HG03175 (cell line): ENCODE results near the gene TMEM130.
"Not testable (repeated sequence)": the region's sequence is repeated elsewhere in the genome, so short reads cannot be mapped to it uniquely, and the experiment has no call there.

Experiments
- ATAC-seq: cut with Tn5 transposase; IDR thresholded peaks from one replicate; pipeline ENCODE4 v1.9.1; 2021; ENCODE audit warnings: mild to moderate bottlenecking, moderate library complexity; ENCODE audit not compliant: unreplicated experiment

TMEM130 gene

GRCh38 chr7:98878365-98879197, 8.8 kb upstream of the TMEM130 start, which contains the start of gene TRRAP:
TRRAP (plus strand) TSS chr7:98878532; CDS start chr7:98881151, 2,619 bp downstream.
- peak; percentile 70 for ATAC-seq

- no peak for ATAC-seq
These were observed 8.0 kb upstream of the TMEM130 start for GRCh38 chr7:98877692-98878364.

GRCh38 chr7:98877146-98877545, 7.3 kb upstream of the TMEM130 start:
- ATAC-seq = no peak

DNA sequence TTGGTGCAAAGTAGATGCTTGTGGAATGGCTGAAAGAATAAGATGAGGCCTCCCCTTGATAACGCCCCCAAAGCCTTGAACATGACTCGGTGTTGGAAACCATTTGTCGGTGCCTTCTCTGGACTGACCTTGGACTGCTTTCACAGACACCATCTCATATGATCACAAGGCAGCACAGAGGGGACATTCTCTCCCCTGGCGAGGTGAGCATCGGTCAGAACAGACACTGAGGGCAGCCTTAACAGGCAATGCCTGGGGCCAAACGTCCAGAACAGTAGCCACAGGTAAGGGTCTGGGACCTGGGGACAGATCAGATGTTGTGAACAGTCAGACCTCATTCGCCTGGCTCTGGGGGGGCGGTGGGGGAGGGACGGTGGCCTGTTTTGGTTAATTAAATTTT, 5.7 kb upstream of the TMEM130 start:
- no peak for ATAC-seq

- no peak for ATAC-seq
These were observed 5.1 kb upstream of the TMEM130 start for GRCh38 chr7:98874942-98875341.

- ATAC-seq = not testable (repeated sequence)
These were observed 3.8 kb upstream of the TMEM130 start for GRCh38 chr7:98873610-98874009.

DNA sequence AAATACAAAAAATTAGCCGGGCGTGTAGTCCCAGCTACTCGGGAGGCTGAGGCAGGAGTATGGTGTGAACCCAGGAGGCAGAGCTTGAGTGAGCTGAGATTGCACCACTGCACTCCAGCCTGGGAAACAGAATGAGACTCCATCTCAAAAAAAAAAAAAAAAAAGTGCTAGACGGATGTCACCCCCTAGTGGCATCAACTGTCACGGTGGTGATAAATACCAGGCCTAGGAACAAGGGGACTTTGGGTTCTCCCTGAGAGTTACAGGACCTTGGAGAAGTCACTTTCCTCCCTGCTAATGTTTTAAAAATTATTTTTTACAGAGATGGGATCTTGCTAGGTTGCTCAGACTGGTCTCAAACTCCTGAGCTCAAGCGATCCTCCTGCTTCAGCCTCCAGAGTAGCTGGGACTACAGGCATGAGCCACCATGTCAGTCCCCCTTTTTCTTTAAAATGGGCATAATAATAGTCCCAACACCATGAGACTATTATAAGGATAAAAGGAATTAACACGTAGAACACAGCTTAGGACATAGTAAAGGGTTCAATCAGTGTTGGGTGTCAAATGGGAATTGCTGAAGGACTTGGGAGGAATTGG, 2.6 kb upstream of the TMEM130 start:
- ATAC-seq = no peak

- ATAC-seq = no peak
These were observed 1.1 kb upstream of the TMEM130 start for GRCh38 chr7:98870807-98871491.

GRCh38 chr7:98870121-98870651, 372 bp upstream of the TMEM130 start:
- peak; percentile 82 for ATAC-seq

- no peak for ATAC-seq
These were observed 702 bp downstream of the TMEM130 start for GRCh38 chr7:98869027-98869596.

- ATAC-seq = no peak
These were observed 1.4 kb downstream of the TMEM130 start for GRCh38 chr7:98868450-98868849.

DNA sequence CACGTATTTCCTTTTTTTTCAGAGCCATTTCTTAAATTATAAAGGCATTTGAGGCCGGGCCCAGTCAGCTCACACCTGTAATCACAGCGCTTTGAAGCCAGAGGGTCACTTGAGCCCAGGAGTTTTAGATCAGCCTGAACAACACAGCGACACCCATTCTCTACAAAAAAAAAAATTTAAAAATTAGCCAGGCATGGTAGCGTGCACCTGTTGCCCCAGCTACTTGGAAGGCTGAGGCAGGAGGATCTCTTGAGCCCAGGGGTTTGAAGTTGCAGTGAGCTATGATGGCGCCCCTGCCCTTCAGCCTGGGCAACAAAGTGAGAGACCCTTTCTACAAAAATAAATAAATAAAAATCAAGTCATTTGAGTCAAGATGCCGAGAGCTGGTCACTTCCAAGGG, 3.0 kb downstream of the TMEM130 start:
- no peak for ATAC-seq

DNA sequence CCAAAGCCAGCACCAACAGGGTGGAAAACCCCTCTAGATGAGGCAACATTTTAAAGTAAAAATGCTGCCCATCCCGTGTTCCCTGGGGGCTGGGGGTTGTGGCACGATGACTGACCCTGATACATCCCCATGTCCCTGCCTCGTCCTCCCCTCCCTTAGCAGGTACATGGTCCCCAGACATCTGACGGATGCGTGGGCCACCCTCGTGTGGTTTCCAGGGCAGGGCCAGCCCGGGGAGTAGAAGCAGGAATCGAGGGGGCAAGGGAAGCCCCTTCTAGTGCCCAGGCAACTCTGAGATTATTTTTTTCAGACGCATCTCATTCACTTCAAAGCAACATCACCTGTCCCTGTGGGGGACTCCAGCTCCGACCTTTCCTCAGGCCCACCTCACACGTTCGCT, 3.5 kb downstream of the TMEM130 start:
- ATAC-seq = no peak

DNA sequence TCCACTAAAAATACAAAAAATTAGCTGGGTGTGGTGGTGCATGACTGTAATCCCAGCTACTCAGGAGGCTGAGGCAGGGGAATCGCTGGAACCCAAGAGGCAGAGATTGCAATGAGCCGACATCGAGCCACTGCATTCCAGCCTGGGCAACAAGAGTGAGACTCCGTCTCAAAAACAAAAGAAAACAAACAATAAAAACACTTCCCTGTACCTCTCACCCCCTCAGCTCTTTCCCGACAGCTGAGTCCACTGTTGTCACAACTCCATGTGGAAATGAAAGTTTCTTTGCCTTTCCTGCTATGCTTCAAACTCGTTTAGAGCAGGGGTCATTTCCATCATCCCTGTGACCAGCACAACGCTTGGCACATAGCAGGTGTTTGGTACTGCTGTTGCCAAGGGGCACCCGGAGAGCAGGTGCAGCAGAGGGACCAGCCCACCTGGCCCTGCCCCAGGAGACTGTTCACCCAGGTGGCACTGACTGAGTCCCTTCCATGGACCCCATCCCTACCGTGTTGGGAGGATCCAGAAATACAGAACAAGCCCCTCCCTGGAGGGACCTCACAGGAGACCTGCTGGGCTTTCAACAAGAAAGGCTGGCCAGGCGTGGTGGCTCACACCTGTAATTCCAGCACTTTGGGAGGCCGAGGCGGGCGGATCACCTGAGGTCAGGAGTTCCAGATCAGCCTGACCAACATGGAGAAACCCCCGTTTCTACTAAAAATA, 4.9 kb downstream of the TMEM130 start:
- no peak for ATAC-seq

DNA sequence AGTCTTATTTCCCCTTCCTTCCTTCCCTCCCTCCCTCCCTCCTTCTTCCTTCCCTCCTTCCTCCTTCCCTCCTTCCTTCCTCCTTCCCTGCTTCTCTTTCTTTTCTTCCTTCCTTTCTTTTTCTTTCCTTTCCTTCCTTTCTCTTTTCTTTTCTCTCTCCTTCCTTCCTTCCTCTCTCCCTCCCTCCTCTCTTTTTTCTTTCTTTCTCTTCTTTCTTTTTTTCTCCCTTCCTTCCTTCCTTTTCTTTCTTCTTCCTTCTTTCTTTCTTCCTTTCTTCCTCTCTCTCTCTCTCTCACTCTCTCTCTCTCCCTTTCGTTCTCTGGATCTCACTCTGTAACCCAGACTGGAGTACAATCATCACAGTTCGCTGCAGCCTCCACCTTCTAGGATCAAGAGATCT, 6.2 kb downstream of the TMEM130 start:
- ATAC-seq = no peak

DNA sequence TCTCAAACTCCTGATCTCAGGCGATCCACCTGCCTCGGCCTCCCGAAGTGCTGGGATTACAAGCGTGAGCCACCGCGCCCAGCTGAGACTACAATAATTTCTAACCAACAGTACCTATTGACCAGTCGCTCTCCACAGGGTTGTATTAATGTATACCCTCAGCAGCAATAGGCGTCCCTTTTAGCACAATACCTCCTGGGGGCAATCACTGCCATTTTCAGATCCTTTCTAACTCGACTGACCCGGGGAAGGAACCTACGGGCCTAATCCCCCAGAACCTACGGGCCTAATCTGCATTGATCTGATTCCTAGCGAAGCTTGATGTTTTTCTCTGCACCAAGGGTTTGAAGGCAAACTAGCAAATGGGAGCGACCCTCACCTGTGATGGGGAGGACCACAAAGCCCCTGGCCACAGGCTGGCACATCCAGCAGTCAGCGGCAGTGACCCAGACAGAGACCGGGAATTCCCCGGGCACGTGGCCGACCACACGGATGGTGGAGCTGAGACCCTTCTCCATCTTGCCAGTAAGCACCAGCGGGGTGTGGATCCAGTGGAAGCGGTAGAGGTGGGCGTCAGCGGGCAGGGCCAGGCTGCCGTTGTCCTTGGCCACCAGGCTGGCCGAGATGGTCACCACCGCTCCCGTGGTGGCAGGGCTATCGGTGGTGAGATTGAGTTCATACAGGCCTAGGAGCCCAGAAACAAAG, 6.9 kb downstream of the TMEM130 start:
- no peak for ATAC-seq

GRCh38 chr7:98862203-98862602, 7.6 kb downstream of the TMEM130 start:
- ATAC-seq = no peak

DNA sequence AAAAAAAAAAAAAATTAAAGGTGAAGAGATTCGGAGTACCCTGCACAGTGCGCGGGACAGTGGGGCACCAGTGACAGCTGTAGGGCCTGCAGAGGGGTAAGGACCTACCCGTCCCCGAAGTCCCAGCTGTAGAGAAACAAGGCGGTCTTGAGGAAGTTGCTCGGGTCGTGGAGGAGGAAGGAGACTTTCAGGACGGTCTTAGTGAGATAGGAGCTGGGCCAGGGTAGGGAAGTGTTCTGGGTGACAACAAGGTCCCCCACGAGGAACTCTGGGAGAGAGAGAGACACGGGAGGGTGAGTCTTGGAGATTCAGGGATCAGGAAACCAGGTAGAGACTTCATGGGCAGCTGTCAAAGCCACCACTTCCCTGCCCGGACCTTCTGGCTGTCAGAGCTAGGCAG, 9.7 kb downstream of the TMEM130 start:
- no peak for ATAC-seq

DNA sequence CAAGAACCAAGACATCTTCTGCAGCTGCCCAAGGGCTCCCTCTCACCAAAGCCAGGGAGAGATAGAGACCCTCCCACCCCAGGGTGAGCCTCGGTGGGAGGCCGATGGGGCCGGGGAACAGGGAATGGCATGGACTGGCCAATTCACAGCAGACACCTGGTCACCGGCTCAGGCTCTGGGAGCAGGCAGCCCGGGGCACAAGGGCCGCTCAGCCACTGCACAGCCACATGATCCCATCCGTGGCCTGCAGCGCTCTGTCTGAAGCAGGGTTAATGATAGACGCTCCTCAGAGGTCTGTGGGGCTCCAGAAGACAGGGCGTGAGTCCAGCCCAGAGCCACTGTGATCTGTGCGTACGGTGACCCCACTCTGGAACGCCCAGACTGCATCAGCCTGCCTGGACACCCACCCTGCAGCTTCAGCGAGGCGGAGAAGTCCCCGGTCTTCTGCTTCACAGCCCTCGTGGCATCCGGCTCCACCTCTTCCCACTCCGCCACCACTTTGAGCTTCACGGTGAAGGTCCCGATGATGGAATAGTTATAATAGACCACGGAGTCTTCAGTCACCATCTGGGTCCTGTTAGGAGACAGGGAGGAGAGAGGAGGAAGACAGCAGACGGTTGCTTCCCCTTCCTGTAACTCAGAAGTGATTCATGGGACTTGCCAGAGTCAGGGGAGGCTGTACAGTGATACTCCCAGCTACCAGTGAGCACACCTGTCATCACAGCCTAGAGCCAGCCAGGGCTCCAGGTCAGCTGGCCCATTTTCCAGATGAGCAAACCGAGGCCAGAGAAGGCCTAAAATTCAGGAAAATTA, 14.0 kb downstream of the TMEM130 start:
- ATAC-seq = no peak
